GM12801 (cell line): ENCODE data around the gene USP32.

Experiments used
- TF ChIP-seq, protein P1 (sequence below): IDR thresholded peaks from one replicate; pipeline ENCODE4 v1.5.1; 2011; ENCODE audit warnings: control low read depth; ENCODE audit not compliant: insufficient read length; ENCODE audit errors: extremely low read depth

Gene USP32

DNA sequence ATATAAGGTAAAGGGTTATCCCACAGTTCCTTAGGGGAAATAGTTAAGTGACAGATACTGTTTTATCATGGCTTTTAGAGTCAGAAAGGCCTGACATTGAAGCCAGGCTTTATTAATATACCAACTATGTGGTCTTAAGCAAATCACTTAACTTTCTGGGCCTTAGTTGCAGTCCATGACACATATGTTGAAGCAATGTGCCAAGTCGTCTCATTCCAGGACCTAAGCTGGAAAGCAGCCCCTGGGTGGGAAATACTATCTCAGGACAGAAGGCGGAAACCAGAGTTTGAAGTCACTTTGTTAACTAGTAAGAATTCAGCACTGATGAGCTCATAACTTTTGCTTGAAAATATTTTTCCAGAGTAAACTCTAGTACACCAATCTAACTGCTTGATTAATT is 80.0 kb downstream of the USP32 start:
- TF ChIP-seq, protein P1, sequence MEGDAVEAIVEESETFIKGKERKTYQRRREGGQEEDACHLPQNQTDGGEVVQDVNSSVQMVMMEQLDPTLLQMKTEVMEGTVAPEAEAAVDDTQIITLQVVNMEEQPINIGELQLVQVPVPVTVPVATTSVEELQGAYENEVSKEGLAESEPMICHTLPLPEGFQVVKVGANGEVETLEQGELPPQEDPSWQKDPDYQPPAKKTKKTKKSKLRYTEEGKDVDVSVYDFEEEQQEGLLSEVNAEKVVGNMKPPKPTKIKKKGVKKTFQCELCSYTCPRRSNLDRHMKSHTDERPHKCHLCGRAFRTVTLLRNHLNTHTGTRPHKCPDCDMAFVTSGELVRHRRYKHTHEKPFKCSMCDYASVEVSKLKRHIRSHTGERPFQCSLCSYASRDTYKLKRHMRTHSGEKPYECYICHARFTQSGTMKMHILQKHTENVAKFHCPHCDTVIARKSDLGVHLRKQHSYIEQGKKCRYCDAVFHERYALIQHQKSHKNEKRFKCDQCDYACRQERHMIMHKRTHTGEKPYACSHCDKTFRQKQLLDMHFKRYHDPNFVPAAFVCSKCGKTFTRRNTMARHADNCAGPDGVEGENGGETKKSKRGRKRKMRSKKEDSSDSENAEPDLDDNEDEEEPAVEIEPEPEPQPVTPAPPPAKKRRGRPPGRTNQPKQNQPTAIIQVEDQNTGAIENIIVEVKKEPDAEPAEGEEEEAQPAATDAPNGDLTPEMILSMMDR: no peak

DNA sequence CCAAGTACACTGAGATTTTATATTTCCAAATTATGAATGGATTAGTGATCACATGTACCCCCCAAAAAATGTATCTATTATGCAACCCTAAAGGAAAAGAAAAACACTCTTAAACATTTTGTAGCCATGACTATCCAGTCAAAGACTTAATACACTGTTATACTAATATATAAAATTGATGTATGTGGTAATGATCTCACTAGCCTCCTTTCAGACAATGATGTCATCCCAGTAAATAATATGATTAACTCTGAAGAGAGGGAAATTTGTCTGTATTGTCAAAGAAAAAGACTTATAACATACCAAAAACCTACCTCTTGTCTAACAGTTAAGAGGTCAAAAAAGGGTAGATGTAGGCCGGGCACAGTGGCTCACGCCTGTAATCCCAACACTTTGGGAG is 80.7 kb downstream of the USP32 start:
- TF ChIP-seq, protein P1: no peak

GRCh38 chr17:60305141-60305540 is 86.8 kb downstream of the USP32 start:
- TF ChIP-seq, protein P1: no peak

- TF ChIP-seq, protein P1: no peak
Measured at GRCh38 chr17:60304502-60304901, 87.4 kb downstream of the USP32 start.

- TF ChIP-seq, protein P1: no peak
Measured at GRCh38 chr17:60303406-60304099, 88.4 kb downstream of the USP32 start.

GRCh38 chr17:60301649-60302048 is 90.3 kb downstream of the USP32 start:
- TF ChIP-seq, protein P1: no peak

GRCh38 chr17:60300949-60301348 is 91.0 kb downstream of the USP32 start:
- TF ChIP-seq, protein P1: no peak
